SK-N-SH treated with all-trans-retinoic acid at 6 μM for 48 hours (cell line): ENCODE results near the gene HTR4.

ENCODE experiments used
- ISL1 ChIP-seq: fragments of 250-450 bp; sonication (Bioruptor Pico); IDR thresholded peaks from 2 replicates; pipeline ENCODE4 v2.1.2; 2022; ENCODE audit warnings: mild to moderate bottlenecking, moderate library complexity
- PATZ1 ChIP-seq: fragments of 250-450 bp; sonication (Bioruptor Pico); IDR thresholded peaks from 2 replicates; pipeline ENCODE4 v1.8.0; 2020; ENCODE audit warnings: mild to moderate bottlenecking, moderate library complexity, borderline replicate concordance
- RARB ChIP-seq: fragments of 250-450 bp; sonication (Bioruptor Pico); IDR thresholded peaks from 2 replicates; pipeline ENCODE4 v1.8.0; 2021; ENCODE audit warnings: mild to moderate bottlenecking, moderate library complexity
- SNAI2 ChIP-seq: fragments of 250-450 bp; sonication (Bioruptor Pico); IDR thresholded peaks from 2 replicates; pipeline ENCODE4 v1.5.0; 2020; ENCODE audit warnings: mild to moderate bottlenecking, moderate library complexity
- TCF4 ChIP-seq: fragments of 250-450 bp; sonication (Bioruptor Pico); IDR thresholded peaks from 2 replicates; pipeline ENCODE4 v1.8.0; 2021; ENCODE audit warnings: mild to moderate bottlenecking, moderate library complexity, borderline replicate concordance
- TOX ChIP-seq: fragments of 250-450 bp; sonication (Bioruptor Pico); IDR thresholded peaks from 2 replicates; pipeline ENCODE4 v1.8.0; 2021; ENCODE audit warnings: mild to moderate bottlenecking, moderate library complexity, borderline replicate concordance
- TSHZ2 ChIP-seq: fragments of 250-450 bp; sonication (Bioruptor Pico); IDR thresholded peaks from 2 replicates; pipeline ENCODE4 v1.5.0; 2020; ENCODE audit warnings: mild to moderate bottlenecking, moderate library complexity

- TF ChIP-seq SNAI2 (CRISPR knock-in tag), result no peak
- no peak for TF ChIP-seq TSHZ2
- no peak for TF ChIP-seq PATZ1 (CRISPR knock-in tag)
- TF ChIP-seq TCF4 (CRISPR knock-in tag), result no peak
- no peak for TF ChIP-seq TOX (CRISPR knock-in tag)
- TF ChIP-seq ISL1 (CRISPR knock-in tag), result no peak
- TF ChIP-seq RARB (CRISPR knock-in tag), result no peak
Observed at GRCh38 chr5:148583421-148583965, 70.8 kb downstream of the HTR4 start.
